HFFc6 (cell line): ENCODE results near the gene PNPLA1. TPM values are rescaled to one million over a fixed set of nuclear protein-coding genes. Genes with fewer than 3 reads are reported as not detected.

Experiments used
- DNase-seq: peaks from one replicate; pipeline ENCODE4 v3.0.0-alpha.2; 2018
- H3K27ac Mint-ChIP-seq: 2 replicates; pipeline ENCODE4 v1.8.0; 2020; ENCODE audit warnings: mild to moderate bottlenecking, mixed read lengths
- H3K27me3 Mint-ChIP-seq: 2 replicates; pipeline ENCODE4 v1.8.0; 2021; ENCODE audit warnings: mild to moderate bottlenecking, moderate library complexity, mixed read lengths; ENCODE audit not compliant: insufficient read depth
- H3K36me3 Mint-ChIP-seq: 2 replicates; pipeline ENCODE4 v1.8.0; 2021; ENCODE audit warnings: low read depth, mixed read lengths
- H3K4me1 Mint-ChIP-seq: 2 replicates; pipeline ENCODE4 v1.8.0; 2020; ENCODE audit warnings: low read depth, mixed read lengths
- H3K4me3 Mint-ChIP-seq: 2 replicates; pipeline ENCODE4 v1.8.0; 2020; ENCODE audit warnings: mild to moderate bottlenecking, moderate library complexity, mixed read lengths
- H3K9me3 Mint-ChIP-seq: 2 replicates; pipeline ENCODE4 v1.8.0; 2020; ENCODE audit warnings: mild to moderate bottlenecking, mixed read lengths
- CTCF ChIP-seq: fragments of 200-600 bp; sonication (generic); IDR thresholded peaks from 2 replicates; pipeline ENCODE4 v1.5.0; 2021; ENCODE audit warnings: antibody characterized with exemption, mild to moderate bottlenecking
- total RNA-seq, 6 experiments: library from RNA; stranded (reverse); fragmentation: NEBNext Ultra II Directional; extraction: Animal tissue kit (Norgen Biotek cat#: 25700); gene quantifications; 2 replicates in 1 of 6; 3 replicates in 5 of 6; pipeline ENCODE4 v1.2.3, GENCODE V29; 2021

PNPLA1 gene
- total RNA-seq, 6 experiments from 2014 or later, result not detected

- H3K36me3 Mint-ChIP-seq, result no peaks in the 10 kb centered on the region
- peaks cover 7% of the 10 kb centered on the region for H3K9me3 Mint-ChIP-seq
- no peak overlapping the region for H3K27ac Mint-ChIP-seq
- H3K4me1 Mint-ChIP-seq, result peaks cover 12% of the 10 kb centered on the region
- no peak for DNase-seq
- no peak for TF ChIP-seq CTCF
- H3K4me3 Mint-ChIP-seq, result no peak overlapping the region
- peaks cover 24% of the 10 kb centered on the region for H3K27me3 Mint-ChIP-seq
Measured at GRCh38 chr6:36265744-36266143, 4.1 kb upstream of the PNPLA1 start.

- TF ChIP-seq CTCF, result no peak
- no peak overlapping the region for H3K4me3 Mint-ChIP-seq
- no peak overlapping the region for H3K27ac Mint-ChIP-seq
- H3K4me1 Mint-ChIP-seq, result peaks cover 12% of the 10 kb centered on the region
- no peaks in the 10 kb centered on the region for H3K36me3 Mint-ChIP-seq
- H3K9me3 Mint-ChIP-seq, result peaks cover 7% of the 10 kb centered on the region
- peaks cover 29% of the 10 kb centered on the region for H3K27me3 Mint-ChIP-seq
- DNase-seq, result no peak
Measured at GRCh38 chr6:36266913-36267644, 2.8 kb upstream of the PNPLA1 start.

GRCh38 chr6:36267731-36268477 lies 2.0 kb upstream of the PNPLA1 start:
- DNase-seq, result no peak
- no peaks in the 10 kb centered on the region for H3K36me3 Mint-ChIP-seq
- H3K27ac Mint-ChIP-seq, result no peak overlapping the region
- peaks cover 30% of the 10 kb centered on the region for H3K27me3 Mint-ChIP-seq
- no peak overlapping the region for H3K4me3 Mint-ChIP-seq
- H3K9me3 Mint-ChIP-seq, result peaks cover 7% of the 10 kb centered on the region
- peaks cover 12% of the 10 kb centered on the region for H3K4me1 Mint-ChIP-seq
- TF ChIP-seq CTCF, result no peak

- no peak overlapping the region for H3K27ac Mint-ChIP-seq
Measured at GRCh38 chr6:36268478-36269275, 1.2 kb upstream of the PNPLA1 start.

More at GRCh38 chr6:36268478-36269275, 1.2 kb upstream of the PNPLA1 start:
- Mint-ChIP-seq H3K9me3 (peaks cover 7% of the 10 kb centered on the region), H3K27me3 (peaks cover 33% of the 10 kb centered on the region), H3K4me3 (no peak overlapping the region), H3K4me1 (peaks cover 12% of the 10 kb centered on the region), H3K36me3 (no peaks in the 10 kb centered on the region)
- DNase-seq, result no peak
- no peak for TF ChIP-seq CTCF
